HG03565 (cell line): ENCODE measurements around the gene STK35.
"Not testable (repeated sequence)": the region's sequence is repeated elsewhere in the genome, so short reads cannot be mapped to it uniquely, and the experiment has no call there.

ENCODE experiments used
- ATAC-seq: cut with Tn5 transposase; IDR thresholded peaks from one replicate; pipeline ENCODE4 v1.9.1; 2021; ENCODE audit warnings: mild to moderate bottlenecking, moderate library complexity; ENCODE audit not compliant: unreplicated experiment

Gene STK35

DNA sequence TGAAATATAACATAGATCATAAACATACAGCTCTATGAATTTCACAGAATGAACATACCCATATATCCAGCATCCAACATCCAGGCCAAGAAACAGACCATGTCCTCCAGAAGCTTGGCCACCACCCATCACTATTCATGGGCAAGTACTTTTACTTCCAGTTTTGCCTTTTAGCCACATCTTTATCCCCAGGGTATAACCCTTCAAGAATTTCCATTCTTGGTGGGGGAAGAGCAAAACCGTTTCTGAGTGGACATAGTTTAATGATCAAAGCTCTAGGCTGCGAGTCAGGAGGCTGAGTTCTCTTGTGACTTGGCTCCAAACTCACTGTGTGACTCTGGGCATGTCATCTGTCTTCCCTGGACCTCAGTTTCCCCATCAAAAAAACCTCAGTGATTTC lies 78.3 kb downstream of the STK35 start:
- no peak for ATAC-seq

- no peak for ATAC-seq
Observed at GRCh38 chr20:2183381-2183780, 81.8 kb downstream of the STK35 start.

GRCh38 chr20:2184933-2185332 lies 83.3 kb downstream of the STK35 start:
- not testable (repeated sequence) for ATAC-seq

DNA sequence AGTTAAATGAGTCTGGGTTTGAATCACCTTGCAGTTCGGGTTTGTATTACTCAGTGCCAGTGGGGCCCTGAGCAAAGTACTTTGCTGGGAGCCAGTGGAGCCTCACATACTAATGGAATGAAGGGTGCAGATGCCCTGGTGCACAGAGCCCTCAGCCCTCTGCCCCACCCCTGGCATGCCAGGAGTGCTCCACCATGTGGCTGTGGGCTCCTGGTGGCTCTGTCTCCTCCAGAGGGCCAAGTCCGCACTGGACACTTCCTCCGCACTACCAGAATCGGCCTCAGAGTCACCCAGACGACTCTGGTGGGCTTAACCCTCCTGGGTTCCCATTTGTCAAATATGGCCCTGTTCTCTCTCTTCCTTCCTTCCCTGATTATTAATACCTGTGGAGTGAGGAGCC lies 94.0 kb downstream of the STK35 start:
- ATAC-seq = no peak

DNA sequence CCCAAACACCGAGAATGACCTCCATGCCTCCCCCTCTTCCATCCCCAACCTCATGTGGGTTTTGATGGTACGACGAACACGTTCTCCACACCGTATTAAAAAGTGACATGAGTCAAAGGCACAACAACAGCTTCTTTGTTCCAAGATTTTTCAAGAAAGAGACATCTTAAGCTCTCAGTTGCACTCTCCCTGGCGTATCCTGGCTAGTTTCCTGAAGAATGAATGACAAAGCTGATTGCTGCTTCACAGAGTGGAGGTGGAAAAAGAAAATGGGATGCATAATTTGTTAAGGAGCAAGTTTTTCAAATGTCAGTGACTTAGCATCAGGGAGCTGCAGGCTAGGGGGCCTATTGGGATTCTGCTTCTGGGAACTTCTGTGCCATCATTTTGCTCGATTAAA lies 95.5 kb downstream of the STK35 start:
- ATAC-seq = no peak
